GM19240 (cell line): ENCODE data around the gene TMEM45A.
A peak's percentile ranks its signal among the peaks of the same experiment; 100 is the strongest.
"Not testable (repeated sequence)": the region's sequence is repeated elsewhere in the genome, so short reads cannot be mapped to it uniquely, and the experiment has no call there.

Source experiments
- DNase-seq: peaks from one replicate; pipeline ENCODE4 v3.0.0; 2011; ENCODE audit warnings: low spot score; ENCODE audit not compliant: insufficient read length

Gene TMEM45A, protein sequence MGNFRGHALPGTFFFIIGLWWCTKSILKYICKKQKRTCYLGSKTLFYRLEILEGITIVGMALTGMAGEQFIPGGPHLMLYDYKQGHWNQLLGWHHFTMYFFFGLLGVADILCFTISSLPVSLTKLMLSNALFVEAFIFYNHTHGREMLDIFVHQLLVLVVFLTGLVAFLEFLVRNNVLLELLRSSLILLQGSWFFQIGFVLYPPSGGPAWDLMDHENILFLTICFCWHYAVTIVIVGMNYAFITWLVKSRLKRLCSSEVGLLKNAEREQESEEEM

DNA sequence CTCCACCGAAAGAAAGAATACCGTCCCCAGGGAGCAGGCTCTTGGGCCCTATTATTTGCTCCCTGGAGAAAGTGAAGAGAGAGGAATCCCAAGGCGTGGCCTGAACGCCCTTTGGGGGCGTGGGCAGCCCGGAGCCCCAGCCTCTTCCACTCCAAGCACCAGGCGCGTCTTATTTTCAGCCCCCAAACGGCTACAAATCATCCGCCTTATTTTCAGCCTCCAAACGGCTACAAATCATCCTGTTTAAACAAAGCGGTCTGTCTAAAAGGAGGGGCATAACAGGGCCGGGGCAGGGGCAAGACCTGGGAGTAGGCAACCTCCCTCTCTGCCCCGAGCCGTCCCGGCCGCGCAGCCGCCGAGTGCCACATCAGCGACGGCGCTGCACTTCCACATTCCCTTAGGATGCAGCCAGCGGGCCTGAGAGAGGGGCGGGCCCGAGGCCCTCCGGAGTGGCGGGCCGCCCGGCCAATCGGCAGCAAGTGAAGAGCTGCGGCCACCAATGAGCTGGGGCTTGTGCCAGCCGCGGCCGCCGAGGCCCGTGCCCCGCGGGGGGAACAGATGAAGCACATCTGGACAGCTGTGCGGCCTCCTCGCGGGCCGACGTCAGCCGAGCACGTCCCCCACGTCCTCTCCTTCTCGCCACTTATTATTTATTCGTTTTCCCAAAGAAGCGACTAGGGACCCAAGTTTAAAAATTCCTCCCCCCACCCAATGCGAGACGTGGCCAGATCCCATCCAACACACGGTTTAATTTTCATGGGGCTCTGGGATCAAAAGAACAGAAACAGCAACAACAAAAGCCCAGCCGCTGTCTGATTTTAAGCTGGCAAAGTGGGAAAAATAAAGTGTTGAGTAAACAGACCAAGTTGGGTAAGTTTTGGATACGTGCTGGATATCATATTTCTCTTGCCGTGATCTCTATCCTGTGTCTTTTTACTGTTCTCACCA lies at the start of gene TMEM45A:
TMEM45A (plus strand) TSS at position 561 of the 948 bp plus-strand sequence. CDS start 62,593 bp downstream, outside the sequence.
- DNase-seq = peak; percentile 88

DNA sequence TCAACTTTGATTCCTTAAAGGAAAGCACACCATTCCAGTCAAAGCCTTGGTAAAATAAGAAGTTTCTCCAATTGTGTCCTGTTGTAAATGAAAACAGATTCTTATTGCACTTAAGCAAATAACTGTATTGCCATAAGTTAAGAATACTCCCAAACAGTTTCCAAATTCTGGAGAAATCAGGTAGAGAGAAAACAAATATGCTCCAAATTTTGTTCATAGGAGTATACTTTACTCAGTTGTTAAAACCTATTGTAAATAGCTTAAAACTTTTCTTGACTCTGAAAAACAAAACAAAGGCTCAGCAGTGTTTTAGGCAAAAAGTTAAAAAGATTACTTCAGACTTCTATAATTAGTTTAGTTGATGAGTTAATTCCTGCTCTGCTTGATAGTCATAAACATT lies 48.7 kb upstream of the TMEM45A start:
- DNase-seq = no peak

DNA sequence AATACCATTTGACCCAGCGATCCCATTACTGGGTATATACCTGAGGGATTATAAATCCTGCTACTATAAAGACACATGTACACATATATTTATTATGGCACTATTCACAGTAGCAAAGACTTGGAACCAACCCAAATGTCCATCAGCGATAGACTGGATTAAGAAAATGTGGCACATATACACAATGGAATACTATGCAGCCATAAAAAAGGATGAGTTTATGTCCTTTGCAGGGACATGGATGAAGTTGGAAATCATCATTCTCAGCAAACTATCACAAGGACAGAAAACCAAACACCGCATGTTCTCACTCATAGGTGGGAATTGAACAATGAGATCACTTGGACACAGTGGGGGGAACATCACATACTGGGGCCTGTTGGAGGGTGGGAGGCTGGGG lies 45.4 kb upstream of the TMEM45A start:
- not testable (repeated sequence) for DNase-seq

DNA sequence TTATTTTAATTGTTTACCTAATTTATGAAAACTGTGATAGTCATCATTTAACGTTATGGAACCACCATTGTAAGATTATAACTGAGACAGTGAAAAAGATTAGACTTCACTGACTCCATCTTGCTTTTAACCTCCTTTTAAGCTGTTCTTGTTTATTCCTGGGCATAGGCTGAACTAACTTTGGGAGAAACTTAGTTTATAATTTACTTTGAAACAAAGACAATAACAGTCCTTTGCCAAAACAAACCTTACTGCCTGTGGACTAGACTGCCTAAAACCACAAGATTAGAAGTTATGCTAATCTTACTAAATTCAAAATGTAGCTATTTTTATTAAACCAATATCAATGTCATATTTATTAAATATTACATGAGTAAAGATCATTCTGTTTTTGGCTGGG lies 44.3 kb upstream of the TMEM45A start:
- no peak for DNase-seq

DNA sequence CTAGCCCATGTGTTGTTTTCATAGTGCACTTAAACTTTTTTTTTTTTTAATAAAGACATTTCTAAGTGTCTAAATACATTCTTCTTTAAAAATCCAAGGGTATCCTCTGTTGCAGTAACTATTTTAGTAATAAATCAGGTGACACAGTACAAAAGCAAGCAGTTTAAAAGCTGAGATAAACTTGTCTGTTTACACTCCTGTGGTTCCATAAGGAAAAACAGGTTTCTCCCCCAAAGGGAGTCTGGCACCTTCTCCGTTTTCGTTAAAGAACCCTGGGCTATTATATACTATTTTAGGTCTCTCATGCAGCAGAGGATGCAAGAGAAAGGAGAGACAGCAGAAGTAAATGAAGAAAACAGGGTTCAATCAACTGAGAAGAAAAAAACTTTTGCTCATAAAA lies 43.2 kb upstream of the TMEM45A start:
- no peak for DNase-seq

DNA sequence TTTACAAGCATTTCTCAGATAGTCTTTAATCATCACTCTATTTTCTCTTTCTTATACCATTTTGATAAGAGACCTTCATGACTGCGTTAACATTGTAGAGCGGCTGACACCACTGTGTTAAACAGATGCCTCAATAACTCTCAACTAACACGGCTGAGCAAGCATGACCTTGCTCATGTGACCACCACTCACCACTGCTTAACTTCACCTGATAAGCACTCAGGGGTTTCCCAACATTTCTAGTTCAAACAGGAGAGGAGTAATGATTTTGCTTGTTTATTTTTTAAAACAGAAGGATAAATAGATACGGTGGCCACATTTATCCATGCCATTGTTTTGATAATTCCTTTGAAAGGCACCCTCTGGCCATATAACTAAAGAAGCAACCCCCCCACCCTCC lies 37.7 kb upstream of the TMEM45A start:
- no peak for DNase-seq

DNA sequence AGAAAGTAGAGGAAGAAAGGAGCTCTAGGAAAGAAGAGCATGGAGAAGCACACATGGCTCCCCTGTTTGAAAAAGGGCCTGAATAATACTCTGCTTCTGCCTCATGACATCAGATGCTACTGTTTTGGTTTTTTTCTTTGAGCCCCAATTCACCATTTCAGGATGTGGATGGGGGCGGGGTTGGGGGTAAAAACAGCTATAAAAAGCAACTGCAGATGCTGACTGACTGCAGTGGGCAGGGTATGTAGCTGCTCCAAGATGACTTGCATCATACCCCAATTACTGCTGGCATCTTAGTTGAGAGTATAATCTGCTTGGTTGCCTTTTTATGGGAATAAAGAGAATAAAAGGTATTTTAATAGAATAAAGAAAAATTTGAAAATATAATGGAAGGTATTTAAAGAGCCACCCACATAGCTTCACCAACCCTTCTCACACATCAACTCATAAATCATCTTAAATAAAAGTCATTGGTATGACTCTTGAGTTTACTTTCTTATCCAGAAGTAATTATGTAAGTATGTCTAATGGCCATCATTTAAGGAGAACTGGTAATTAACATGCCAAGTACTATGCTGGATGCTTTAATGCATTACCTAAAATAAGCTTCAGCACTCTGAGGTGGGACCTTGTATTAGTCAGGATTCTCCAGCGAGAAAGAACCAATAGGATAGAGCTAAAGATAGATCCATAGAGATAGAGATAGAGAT lies 36.4 kb upstream of the TMEM45A start:
- DNase-seq = no peak

DNA sequence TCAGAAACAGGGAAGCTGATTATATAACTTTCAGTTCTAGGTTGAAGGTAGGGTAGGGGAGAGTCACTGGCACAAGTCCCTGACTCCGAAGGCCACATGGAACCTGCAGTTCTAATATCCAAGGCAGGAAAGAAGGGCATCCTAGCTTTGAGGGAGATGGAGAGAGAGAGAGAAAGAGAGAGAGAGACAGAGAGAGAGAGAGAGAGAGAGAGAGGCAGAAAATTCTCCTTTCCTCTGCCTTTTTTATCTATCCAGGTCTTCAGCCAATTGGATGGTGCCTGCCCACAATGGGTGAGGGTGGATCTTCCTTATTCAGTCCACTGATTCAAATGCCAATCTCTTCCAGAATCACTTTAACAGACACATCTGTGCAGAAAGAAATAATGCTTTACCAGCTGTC lies 35.7 kb upstream of the TMEM45A start:
- no peak for DNase-seq

DNA sequence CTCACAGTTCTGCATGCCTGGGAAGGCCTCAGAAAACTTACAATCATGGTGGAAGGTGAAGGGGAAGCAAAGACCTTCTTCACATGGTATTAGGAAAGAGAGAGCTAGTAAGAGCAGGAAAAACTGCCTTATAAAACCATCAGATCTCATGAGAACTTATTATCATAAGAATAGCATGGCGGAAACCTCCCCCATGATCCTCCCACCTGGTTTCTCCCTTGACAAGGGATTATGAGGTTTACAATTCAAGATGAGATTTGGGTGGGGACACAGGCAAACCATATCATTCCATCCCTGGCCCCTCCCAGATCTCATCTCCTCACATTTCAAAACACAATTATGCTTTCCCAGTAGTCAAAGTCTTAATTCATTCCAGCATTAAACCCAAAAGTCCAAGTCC lies 34.6 kb upstream of the TMEM45A start:
- no peak for DNase-seq

DNA sequence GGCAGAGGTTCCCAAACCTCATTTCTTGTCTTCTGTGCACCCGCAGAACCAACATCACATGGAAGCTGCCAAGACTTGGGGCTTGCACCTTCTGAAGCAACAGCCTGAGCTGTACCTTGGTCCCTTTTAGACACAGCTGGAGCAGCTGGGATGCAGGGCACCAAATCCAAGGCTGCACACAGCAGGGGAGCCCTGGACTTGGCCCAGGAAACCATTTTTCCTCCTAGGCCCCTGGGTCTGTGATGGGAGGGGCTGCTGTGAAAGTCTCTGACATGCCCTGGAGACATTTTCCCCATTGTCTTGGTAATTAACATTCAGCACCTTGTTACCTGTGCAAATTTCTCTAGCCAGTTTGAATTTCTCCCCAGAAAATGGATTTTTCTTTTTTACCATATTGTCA lies 33.6 kb upstream of the TMEM45A start:
- DNase-seq = no peak

DNA sequence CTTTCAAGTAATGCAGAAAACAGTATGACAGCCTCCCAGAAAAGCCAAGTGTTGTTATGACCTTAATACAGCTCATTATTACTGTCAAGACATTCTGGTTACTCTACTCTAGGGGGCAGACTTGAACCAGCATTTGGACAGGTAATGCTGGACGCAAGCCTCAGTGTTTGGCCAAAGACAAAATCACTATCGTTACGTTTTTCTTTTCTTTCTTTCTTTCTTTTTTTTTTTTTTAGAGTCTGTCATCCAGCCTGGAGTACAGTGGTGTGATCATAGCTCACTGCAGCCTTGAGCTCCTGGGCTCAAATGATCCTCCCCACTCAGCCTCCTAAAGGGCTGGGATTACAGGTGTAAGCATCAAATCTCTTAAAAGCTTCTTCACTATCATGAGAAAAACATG lies 29.4 kb upstream of the TMEM45A start:
- DNase-seq = no peak

DNA sequence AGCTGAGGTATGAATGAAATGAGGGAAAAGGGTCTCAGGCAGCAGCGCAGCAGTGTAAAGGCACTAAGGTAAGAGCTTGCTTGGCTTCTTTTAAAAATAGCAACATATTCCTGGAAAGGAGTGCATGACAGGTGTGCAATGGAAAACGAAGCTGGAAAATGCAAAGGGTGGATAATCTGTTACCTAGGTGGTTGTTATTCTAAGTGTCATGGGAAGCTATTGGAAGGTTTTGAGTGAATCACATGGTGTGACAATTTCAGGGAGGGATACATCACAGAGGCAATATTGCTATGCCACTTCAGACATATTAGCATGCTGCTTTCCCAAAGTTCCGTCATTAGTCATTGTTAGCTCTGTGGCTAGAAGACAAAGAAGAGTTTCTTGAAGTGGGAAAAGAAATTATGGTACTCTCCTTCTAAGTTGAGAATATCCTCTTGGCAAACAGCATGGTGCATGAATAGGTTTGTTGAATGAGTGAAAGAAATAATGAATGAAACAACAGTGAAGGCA lies 28.7 kb upstream of the TMEM45A start:
- no peak for DNase-seq

DNA sequence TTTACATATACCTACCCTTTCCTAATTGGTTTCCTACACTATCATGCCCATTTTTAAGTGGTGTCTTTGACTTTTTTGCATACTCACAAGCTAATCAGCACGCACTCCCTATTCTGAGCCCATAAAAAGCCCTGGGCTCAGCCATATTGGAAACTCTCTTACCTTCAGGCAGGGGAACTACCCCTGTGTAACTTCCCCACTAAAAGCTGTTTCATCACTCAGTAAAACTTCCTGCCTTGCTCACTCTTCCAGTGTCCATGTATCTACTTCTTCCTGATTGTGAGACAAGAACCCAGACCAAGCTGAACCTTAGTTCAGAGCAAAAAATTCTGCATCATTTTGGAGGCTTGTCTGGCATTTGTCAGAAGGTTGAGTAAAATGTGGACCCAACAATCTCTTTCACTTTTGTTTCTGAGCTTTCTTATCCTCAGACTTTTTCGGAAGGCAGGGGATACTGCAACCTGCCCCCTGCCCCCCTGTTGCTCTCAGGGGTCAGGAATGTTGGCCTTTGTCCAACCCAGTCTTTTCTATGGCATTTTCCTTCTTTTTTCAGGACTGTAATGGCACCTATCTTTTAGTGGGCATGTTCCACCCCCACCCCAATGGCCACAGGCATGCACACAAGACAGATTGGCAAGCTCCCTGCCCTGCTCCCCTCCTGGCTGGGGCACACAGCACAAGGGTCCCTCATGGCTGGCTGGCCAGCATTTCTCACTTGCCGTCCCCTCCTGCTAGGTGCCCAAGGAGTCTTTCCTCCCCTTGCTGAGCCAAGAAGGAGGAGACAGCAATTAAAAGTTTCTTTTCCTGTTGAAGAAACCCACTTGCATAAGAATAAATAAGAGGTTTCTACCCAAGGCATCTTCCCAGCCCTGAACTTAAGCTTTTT lies 26.3 kb upstream of the TMEM45A start:
- no peak for DNase-seq

DNA sequence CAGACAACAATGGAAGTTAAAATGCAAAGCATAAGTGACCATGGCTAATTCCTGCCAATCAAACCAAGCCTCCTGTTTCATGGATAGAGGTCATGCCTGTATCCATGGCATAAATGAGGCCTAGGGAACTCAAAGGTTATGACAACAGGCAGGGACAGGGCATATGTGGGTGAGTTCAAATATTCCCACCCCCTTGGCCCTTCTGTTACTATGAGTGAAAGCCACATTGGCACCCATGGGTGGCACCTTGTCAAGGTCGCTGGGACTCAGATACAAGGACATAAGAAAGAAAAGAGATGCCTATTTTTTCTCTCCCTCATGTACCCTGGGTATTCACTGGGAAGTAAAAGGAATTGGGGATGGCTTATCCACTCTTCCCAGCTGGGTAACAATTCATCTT lies 25.3 kb upstream of the TMEM45A start:
- DNase-seq = no peak

DNA sequence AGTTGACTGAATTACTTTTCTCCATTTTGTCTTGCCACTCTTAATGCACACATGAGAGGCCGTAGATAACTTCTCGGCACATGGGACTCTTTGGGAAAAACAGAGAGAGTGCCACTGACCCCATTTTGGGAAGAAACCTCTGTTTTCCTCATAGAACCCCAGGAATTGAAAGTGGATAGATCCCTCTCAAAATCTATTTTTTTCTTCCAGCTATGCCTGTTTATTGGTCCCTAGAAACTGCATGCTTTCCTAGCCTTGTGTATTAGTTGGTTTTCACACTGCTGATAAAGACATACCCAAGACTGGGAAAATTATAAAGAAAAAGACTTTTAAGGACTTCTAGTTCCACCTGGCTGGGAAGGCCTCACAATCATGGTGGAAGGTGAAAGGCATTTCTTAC lies 23.7 kb upstream of the TMEM45A start:
- DNase-seq = no peak

DNA sequence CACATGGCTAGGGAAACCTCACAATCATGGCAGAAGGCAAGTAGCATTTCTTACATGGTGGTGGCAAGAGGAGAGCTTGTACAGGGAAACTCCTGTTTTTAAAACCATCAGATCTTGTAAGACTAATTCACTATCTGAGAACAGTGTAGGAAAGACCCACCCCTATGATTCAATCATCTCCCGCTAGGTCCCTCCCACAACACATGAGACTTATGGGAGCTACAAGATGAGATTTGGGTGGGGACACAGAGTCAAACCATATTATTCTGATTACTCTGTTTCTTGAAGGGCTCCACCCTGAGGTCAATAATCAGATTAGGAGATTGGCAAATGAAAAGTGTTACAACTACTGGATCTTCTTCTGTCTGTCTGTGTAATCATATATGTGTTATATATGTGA lies 21.5 kb upstream of the TMEM45A start:
- no peak for DNase-seq

DNA sequence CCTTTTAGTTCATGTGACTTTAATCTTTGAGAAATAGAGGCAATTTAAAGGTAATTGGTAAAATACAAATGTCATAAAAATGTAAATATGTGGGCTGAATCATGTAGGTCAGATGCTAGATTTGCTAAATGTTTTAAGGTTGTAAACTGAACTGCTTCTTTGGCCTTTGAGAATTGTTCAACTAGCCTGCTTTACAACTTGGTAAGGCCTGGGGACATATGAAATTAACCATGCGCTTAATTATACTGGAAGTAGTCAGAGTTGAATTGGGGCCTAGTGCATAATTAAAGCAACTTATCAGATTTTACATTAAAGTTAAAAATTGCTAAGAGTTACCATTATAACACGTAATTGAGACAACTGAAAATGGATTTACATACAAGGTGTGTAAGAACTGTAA lies 21.0 kb upstream of the TMEM45A start:
- DNase-seq = no peak

DNA sequence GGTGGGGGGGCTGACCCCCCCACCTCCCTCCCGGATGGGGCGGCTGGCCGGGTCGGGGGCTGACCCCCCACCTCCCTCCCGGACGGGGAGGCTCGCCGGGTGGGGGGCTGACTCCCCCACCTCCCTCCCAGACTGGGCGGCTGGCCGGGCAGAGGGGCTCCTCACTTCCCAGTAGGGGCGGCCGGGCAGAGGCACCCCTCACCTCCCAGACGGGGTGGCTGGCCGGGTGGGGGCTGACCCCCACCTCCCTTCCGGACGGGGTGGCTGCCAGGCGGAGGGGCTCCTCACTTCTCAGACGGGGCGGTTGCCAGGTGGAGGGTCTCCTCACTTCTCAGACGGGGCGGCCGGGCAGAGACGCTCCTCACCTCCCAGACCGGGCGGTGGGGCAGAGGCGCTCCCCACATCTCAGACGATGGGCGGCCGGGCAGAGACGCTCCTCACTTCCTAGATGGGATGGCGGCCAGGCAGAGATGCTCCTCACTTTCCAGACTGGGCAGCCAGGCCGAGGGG lies 14.5 kb upstream of the TMEM45A start:
- not testable (repeated sequence) for DNase-seq

DNA sequence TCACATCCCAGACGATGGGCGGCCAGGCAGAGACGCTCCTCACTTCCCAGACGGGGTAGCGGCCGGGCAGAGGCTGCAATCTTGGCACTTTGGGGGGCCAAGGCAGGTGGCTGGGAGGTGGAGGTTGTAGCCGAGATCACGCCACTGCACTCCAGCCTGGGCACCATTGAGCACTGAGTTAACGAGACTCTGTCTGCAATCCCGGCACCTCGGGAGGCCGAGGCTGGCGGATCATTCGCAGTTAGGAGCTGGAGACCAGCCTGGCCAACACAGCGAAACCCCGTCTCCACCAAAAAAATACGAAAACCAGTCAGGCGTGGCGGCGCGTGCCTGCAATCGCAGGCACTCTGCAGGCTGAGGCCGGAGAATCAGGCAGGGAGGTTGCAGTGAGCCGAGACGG lies 13.9 kb upstream of the TMEM45A start:
- DNase-seq = not testable (repeated sequence)

DNA sequence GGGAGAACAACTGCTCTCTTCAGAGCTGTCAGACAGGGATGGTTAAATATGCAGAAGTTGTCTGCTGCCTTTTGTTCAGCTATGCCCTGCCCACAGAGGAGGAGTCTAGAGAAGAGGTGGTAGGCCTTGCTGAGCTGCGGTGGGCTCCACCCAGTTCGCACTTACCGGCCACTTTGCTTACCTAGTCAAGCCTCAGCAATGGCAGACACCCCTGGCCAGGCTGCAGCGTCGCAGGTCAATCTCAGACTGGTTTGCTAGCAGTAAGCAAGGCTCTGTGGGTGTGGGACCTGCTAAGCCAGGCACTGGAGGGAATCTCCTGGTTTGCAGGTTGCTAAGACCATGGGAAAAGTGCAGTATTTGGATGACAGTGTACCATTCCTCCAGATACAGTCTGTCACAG lies 12.3 kb upstream of the TMEM45A start:
- no peak for DNase-seq

DNA sequence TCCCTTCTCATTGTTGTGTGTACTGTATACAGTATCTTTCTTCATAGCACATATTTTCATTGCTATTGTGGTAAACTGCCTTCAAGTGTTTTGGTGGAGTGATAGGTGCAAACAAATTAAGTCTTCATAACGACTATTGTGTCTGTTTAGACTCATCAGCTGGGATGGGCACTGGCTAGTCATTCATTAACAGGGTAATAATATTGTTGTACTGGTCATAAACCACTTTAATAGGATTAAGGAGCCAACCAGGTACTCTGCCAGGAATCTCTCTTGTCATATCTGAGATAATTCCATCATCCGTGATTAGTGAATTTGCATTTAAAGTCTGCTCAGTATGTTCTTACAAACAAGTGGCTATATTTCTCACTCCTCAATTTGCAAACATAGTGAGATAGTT lies 10.2 kb upstream of the TMEM45A start:
- no peak for DNase-seq
